Ecto neural progenitor cell (in vitro differentiated cells): ENCODE data around the gene CTDNEP1.
A peak's percentile ranks its signal among the peaks of the same experiment; 100 is the strongest.

Experiments
- DNase-seq: peaks from one replicate; pipeline ENCODE4 v3.0.0-alpha.2; 2018; ENCODE audit warnings: low spot score

The CTDNEP1 gene

DNA sequence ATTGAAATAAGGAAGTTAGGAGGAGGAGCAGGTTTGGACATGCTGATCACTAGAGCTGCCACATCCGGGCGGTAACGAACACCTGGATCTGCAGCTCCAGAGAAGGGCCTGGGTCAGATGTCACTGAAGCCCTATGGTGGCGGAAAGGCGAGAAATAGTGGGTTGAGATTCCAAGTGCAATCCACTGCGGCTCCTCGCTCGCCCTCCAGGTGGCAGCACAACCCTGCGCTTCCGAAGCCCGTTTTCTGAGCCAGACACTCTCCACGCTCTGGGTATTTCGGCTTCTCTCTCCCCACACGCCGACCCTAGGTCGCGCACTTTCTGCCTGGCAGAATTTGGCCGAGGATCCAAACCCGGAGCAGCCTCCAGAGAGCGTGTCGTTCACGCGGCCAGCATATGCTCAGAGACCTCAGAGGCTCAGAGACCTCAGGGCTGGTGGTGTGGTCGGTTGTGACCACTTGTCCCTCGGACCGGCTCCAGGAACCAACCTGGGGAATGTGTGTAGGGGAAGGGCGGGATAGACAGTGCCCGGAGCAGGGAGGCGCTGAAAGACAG is 29.1 kb upstream of the CTDNEP1 start:
- peak; percentile 92 for DNase-seq

DNA sequence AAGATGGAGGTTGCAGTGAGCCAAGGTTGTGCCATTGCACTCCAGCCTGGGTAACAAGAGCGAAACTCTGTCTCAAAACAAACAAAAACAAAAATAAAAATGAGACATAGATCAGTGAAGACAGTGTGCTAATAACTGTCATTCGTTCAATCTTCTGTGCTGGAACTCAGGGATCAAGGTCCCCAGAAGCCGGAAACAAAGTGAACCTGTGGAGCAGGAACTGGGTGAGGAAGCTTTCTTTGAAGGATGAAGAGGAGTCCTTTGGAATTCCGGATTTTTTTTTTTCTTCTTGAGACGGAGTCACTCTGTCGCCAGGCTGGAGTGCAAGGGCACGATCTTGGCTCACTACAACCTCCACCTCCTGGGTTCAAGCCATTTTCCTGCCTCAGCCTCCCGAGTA is 27.9 kb upstream of the CTDNEP1 start:
- DNase-seq, result no peak

DNA sequence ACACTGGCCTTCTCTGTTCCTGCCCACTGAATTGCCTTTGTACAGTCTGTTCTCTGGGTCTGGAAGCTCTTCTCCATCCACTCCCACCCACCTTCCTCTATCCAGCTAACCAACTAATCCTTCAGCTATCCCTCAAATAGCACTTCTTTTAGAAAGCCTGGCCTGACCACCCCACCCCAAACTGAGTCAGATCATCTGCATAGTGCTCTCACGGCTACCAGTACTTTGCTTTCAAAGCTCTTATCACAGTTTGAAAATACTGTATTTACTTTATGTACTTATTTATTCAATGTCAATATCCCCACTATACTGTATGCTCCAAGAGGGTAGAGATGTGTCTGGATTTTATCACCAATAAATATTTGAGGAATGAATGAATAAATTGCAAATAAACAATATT is 15.2 kb upstream of the CTDNEP1 start:
- no peak for DNase-seq

DNA sequence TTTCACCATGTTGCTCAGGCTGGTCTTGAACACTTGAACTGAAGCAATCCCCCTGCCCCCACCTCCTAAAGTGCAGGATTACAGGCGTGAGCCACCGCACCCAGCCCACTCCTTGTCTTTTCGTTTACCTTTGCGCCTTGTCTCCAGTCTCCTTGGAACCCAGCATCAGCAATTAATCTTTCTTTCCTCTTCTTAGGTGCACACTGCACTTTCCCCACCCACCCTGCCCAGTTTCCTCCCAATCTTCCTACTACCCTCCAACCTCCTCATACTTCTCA is 12.2 kb upstream of the CTDNEP1 start:
- DNase-seq, result no peak

DNA sequence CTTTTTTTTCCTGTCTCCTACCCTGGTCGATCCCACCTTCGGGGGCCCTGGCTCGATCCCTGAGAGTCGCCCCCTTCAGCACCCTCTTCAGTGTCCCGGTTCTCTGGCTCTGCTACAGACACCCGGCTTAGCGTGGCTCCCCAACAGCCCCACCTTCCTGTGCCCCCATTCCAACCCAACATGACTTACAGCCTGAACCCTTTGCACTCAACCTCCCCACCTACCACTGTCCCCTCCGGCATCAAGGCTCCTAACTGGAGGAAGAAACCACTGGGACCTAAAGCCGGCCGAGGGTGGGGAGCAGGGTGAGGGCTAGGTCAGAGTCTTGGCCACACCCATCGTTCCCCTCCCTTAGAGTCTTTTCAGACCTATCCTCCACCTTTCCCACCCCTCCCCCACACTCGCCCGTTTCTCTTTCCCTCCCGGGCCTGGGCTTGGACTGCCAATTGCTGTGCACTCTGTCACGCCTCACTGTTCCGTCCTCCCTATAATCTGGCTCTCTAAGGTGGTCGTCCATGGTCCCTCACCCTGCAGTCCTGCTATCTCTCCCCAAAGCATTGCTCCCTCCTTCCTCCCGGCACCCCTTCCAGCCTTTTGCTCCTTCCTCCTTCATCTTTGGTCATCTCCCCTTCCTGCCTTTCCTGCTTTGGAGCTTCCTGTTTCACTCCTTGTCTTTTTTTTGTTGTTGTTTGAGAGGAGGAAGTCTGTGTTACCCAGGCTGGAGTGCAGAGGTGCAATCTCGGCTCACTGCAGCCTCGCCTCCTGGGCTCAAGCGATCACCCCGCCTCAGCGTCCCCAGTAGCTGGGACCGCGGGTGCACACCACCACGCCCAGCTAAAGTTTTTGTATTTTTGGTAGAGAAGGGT is 11.6 kb upstream of the CTDNEP1 start:
- DNase-seq, result no peak

DNA sequence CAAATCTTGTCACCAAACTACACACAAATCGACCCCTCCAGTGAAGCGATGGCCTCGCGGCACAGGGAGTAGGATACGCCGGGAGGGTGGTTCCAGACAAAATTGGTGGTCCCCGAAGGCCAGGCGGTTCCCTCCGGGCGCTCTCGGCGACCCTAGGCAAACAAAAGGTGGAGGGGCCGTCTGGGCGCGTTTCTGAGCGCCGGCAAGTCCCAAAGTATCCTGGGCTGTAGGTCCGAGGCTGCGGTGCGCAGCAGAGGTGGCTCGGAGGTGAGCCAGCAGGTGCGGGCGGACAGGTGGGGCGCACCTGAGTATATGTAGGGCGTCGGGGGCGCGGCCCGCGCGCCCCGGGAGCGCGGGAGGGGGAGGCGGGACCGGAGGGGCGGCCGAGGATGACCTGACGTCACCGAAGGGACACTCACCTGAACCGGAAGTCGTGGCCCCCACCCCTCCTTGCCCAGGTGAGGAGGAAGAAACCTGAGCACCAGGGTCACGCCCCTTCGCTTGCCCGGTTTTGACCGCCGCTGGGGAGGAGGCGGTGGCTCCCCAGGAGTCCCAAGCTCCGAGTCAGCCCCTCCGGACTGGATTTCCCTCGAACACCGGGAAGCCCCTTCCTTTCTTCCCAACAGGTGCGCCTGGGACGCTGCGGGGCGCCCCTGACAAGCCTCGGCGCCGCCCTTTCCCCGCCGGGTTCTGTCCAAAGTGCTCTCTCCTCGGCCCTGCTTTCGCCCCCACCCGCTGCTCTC is 10.8 kb upstream of the CTDNEP1 start, which contains the start of gene CLDN7:
CLDN7 (minus strand) TSS at position 287 of the 743 bp plus-strand sequence. CDS start 435 bp downstream, outside the sequence.
- peak; percentile 73 for DNase-seq

DNA sequence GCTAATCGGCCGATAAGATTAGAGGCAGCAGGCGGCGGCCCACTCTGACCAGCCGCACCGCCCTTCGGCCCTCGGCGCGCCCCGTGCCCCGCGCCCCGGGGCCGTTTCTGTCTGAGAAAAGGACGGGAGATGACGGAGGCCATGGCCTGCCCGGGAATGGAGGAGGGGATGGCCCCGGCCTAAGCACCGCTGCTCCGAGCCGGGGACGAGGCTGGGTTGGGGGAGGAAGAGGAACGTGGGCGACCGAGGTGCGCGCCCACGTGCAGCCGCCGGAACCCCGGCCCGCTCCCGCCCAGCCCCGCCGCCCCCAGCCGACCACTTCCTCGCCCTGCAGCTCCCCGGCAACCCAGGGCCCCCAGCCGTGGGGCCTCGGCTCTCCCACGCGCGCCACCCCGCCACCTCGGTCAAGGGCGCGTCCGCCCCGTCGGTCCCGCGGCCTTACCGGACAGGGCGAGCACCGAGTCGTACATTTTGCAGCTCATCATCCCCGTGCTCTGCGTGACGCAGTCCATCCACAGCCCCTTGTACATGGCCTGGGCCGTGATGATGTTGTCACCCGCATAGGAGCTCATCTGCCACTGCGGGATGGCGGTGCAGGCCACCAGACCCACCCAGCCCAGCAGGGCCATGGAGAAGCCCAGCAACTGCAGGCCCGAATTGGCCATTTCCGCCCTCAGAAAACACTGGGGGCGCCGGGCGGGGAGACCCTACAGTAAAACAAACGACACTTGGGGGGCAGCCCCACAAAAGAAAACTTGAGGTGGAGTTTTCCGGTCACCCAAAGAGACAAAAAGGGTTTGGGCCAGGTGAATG is 10.1 kb upstream of the CTDNEP1 start:
- DNase-seq, result peak; percentile 55

DNA sequence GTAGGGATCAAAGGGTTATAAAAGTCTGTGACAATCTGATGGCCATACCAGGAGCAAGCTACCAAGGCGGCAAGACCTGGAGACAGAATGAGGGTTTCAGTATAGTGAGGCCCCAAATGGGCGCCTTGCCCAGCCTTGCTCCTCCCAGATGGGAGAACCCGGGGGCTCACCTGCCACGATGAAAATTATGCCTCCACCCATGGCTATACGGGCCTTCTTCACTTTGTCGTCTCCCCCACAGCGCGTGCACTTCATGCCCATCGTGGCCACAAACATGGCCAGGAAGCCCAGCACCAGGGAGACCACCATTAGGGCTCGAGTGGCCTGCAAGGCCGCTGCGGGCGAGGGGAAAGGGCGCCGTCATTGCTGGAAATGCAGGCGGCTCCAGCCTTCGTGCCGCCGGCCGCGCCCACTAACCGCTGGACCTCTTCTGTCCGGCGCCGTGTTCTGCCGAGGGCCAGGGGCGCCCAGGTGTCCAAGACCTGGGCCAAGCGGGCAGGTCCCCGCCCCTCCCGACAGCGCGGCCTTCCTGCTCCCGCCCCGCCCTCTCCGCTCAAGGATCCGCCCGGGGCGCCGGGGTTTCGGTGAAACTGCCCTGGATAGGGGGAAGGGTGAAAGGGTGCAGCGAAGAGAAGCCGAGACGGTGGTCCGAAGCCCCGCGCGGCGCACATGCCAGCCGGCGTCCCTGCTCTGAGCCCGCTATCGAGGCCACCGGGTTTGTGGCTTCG is 9.3 kb upstream of the CTDNEP1 start:
- peak; percentile 82 for DNase-seq

DNA sequence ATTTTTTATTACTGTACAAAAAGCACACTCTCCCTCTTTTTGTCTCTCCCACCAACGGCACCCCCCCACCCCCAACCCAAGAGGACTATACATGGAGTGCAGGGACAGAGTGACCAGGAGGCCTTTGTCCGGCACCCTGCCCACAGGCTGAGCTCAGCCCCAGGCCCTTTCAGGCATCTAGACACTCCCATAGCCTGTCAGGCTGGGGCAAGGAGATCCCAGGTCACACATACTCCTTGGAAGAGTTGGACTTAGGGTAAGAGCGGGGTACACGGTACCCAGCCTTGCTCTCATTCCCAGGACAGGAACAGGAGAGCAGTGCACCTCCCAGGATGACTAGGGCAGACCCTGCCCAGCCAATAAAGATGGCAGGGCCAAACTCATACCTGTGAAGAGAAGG is 8.6 kb upstream of the CTDNEP1 start:
- no peak for DNase-seq

DNA sequence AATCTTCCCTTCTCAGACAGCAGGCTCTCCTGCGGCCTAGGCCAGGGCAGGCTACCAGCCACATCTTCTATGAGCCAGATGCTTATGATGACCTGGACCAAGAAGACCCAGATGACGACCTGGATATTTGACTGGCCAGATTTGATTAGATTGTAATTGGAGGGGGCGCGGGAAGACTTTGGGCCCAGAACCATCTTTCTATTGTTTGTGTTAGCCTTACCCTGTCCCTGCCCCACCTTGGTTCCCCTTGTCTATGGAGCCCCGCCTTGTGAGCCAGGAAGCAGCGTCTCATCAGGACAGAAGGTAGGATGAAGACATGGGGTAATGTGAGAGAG is 8.0 kb upstream of the CTDNEP1 start:
- DNase-seq, result no peak

DNA sequence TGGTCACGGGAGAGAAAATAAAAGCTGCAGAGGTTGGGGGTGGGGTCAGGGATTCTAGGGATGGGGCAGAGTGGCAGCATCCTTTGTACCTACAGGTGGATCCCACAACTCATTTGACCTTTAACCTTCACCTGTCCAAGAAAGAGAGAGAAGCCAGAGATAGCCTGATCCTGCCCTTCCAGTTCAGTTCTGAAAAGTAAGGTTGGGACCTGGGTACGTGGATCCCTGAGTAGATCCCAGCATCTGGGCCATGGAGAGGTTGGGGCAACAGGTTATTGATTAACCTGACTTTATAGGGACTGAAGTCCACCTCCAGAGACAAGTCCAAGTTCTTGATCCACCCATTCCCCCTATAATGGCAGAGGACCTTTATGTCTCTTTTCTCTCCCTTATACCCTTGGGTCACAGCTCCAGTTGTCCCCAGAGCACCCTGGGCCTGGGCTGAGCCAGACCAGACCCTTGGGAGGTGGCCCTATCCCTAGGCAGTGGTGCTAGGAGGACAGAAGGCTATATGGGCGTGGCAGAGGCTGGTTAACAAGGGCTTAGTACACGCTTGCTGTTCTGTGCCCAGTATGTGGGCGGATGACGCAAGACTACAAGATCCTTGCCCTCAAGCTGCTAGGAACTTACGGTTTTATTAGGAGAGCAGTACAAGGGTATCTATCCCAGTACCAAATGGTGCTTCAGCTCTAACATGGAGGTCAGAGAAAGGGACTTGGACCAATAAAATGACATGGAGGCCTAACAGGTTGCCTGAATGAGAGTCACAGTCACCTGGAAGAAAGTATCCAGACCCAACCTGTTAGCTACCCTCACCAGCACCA is 7.4 kb upstream of the CTDNEP1 start:
- no peak for DNase-seq

DNA sequence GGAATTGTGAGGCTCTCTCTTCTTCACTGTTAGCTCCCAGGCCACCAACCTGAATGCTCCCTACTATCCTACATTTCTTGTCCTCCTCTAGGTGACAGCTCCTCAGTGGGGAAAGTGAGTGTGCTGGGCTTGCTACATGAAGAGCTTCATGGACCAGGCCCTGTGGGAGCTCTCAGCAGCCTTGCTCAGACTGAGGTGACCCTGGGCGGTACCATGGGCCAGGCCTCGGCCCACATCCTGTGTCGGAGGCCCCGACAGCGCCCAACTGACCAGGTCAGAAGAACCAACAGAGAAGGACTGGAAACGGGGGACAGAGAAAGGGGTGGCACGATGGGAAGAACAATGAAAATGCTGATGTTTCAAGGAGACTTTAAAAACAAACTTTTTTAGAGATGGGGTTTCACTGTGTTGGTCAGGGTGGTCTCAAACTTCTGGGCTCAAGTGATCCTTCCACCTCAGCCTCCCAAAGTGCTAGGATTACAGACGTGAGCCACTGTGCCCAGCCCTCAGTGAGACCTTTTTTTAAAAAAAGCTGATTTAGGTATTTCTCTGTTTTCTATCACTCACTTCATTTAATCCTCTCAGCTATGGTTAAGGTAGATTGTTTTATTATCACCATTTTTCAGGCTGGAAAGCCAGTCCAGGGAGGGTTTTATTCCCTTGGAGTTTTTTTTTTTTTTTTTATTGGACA is 5.4 kb upstream of the CTDNEP1 start:
- DNase-seq, result no peak

DNA sequence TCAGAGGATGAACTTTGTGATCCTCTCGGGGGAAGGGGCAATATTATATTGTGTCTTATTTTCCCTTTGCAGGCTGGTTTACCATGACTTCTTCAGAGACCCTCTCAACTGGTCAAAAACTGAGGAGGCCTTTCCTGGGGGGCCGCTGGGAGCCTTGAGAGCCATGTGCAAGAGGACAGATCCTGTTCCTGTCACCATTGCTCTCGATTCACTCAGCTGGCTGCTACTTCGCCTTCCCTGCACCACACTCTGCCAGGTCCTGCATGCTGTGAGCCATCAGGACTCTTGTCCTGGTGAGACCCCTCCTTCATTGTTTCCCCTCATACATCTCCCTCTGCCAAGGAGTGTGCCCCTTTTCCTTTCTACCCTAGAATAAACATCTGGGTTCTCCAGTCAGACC is 3.0 kb upstream of the CTDNEP1 start:
- DNase-seq, result no peak

DNA sequence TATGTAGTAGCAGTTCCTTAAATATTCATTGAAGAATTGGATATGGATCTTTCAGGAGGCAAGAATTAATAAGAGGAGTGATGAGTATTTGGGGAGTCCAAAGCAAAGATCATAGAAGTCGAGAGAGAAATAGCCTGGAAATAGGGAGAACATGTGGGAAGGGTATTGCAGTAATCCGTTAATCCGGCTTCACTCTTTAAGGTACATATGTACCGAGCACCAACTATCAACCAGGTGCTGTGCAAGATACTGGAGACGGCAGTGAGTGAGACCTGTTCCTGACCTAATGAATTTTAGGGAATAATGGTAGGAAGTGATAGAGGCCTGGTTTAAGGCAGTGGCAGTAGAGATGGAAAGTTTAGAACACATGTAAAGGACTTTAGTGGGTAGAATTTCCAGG is 1.5 kb upstream of the CTDNEP1 start:
- DNase-seq, result no peak

DNA sequence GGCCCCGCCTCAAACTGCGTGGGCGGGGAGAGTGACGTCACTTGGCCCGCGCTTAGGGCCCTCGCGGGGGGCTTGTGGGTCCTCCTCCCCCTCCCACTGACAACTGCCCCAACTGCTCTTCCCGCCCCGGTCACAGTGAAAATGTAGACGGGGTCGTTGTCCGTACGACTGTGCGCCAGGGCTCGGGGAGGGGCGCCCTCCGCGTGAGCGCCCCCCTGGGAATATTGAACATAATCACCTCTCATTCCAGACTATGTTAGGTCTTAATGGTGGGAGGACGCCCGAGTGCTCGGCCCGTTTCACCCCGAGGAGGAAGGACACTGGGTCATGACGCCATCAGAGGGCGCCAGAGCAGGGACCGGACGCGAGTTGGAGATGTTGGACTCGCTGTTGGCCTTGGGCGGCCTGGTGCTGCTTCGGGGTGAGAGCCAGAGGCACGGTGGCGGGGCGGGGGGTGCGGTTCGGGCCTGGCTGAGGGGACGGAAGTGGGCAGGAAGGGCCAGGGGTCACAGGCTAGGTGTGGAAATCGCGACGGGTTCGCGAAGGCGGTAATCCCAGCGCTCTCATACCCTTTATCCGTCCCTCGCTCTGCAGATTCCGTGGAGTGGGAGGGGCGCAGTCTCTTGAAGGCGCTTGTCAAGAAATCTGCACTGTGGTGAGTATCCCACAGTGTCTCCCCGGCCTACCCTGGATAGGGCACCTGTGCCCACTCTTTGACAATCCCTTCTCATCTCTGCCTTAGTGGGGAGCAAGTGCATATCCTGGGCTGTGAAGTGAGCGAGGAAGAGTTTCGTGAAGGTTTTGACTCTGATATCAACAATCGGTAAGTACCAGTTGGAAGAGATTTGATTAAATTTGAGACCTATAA is 876 bp upstream of the CTDNEP1 start, which contains the start of gene ELP5:
ELP5 (plus strand) TSS at position 40 of the 868 bp plus-strand sequence; CDS start at position 376, 336 bp downstream.
- DNase-seq, result peak; percentile 99

DNA sequence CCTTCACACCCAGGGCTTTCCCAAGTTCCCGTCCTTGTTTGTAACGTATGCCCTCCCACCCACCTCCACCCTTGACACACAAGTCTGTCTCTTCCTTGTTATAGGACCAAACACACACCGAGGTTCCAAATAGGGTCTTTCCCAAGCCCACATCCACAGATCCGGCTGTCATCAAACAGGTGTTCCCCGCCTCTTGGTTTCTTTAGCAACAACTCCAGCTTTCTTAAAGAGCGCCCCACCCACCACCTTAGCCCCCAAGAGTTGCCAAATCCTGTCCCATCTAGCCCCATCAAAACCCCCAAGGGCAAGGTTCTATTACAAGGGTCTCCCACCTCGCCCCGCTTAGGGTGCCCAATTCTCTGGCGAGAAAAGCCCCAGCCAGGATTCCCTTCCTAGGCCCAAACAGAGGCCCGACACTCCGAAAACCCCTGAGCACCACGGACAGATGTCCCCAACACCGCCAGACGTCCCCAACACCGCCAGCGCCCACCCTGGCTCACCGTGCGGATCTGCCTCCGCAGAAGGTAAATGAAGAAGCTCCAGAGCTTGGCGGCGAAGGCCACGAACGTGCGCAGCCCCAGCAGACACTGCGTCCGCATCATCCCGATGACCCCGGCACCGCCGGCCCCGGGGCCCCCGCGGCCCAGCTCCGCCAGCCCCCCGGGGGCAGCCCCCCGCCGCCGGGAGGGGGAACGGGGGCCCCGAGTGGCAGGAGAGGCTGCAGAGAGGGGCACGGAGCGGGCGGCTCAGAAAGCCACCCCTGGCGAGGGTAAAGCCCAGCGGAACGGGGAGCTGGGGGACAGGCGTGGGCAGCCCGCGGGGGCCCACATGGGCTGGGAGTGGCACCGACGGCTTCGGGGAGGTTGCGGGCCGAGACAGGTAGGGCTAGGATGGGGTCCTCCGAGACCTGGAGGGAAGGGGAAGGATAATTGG is 573 bp downstream of the CTDNEP1 start:
- DNase-seq, result peak; percentile 64

DNA sequence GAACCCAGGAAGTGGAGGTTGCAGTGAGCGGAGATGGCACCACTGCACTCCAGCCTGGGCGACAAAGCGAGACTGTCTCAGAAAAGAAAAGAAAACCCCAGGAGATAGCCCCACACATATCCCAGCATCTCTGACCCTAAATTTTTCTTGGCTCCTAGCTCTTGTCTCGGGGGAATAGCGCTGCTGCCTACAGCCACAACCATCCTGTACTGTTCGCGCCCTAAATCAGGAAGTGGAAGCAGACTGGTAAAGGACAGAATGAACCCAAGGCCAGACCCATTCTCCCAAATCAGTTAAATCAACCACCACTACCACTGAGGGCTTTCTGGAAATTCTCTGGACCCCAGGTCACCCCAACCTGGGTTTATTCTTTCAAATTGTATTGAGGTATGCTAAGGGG is 1.7 kb downstream of the CTDNEP1 start:
- DNase-seq, result no peak

DNA sequence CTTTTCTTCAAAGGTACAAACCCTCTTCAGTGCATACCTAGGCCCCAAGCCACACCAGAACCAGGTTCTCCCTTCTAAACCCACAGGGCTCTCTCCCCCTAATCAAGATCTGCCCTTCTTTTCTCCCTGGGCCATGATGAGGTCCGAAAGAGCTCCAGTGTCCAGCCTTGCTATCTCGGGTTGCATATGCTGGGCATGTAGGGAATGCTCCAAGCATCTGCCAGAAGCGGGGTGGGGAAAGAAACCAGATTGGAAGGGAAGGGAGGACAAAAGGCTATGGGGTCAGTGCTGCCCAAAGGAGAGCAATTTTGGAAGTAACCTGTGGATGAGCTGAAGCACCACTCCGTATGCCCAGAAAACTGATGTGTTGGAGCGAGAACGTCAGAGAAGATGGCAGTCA is 2.3 kb downstream of the CTDNEP1 start:
- no peak for DNase-seq
